ENCODE results near the gene SMIM24.

SMIM24 gene

DNA sequence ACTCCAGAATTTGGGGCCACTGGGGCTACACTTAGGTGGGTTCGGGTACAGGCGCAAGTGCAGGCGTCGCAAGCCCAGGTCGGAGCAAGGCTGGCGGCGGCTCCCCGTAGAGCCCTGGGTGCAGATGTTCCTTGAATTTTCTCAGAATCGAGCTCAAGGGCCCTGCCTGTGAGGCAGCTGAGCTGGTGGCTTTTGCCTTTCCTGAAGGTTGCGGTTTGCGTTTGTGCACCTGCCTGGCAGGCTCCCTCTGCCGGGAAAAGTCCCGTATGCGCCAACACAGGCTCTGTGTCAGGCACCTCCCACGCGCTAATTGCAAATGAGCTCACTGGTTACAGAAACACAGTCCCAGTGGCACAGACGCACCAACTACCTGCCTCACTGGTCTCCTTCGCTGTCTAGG is 14.2 kb upstream of the SMIM24 start:
- TF ChIP-seq CTCF (IDR thresholded peaks at IDR 0.05; ENCODE audit: low read depth, low read length, missing control alignments), result no peak
- no peak overlapping the region for H3K4me3 ChIP-seq (ENCODE audit: low read depth, low read length)
- DNase-seq, result no peak
- no peak overlapping the region for H3K27ac ChIP-seq
- no peaks in the 10 kb centered on the region for H3K27me3 ChIP-seq (replicated peaks)
- H3K36me3 ChIP-seq (replicated peaks), result peaks cover 45% of the 10 kb centered on the region
- in situ Hi-C loops (cut with HindIII; ENCODE audit: low pct_ligation_motif_present, low sequenced_read_pairs), result no loop called here

DNA sequence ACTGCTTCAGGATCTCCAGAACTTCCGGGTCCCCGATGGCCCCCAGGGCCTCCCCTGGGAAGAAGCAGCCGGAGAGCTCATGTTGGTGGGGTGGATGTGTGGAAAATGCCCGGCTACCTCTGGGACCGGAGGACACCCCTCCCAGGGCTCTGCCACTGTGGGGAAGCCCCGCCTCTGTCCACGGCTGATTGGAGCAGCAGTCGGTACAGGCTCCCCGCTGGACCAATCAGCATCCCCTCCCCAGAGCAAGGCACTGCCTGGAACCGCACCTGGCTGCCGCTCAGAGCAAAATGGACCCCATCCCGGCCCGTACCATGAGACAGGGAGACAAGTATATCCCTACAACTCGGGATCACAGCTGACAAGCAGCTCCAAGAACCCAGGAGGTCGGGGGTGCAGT is 13.7 kb upstream of the SMIM24 start:
- in situ Hi-C loops (cut with HindIII; ENCODE audit: low pct_ligation_motif_present, low sequenced_read_pairs), result no loop called here
- Histone ChIP-seq H3K4me3 (ENCODE audit: low read depth, low read length) (no peak overlapping the region), H3K27me3 (replicated peaks) (no peaks in the 10 kb centered on the region), H3K27ac (no peak overlapping the region), H3K36me3 (replicated peaks) (peaks cover 45% of the 10 kb centered on the region)
- DNase-seq, result no peak
- TF ChIP-seq CTCF (IDR thresholded peaks at IDR 0.05; ENCODE audit: low read depth, low read length, missing control alignments), result no peak

GRCh38 chr19:3493651-3494050 is 13.3 kb upstream of the SMIM24 start:
- in situ Hi-C loops (cut with HindIII; ENCODE audit: low pct_ligation_motif_present, low sequenced_read_pairs), result no loop called here
- no peak for DNase-seq
- Histone ChIP-seq H3K36me3 (replicated peaks) (peaks cover 45% of the 10 kb centered on the region), H3K27me3 (replicated peaks) (no peaks in the 10 kb centered on the region), H3K4me3 (ENCODE audit: low read depth, low read length) (no peak overlapping the region), H3K27ac (no peak overlapping the region)
- no peak for TF ChIP-seq CTCF (IDR thresholded peaks at IDR 0.05; ENCODE audit: low read depth, low read length, missing control alignments)

GRCh38 chr19:3492919-3493318 is 12.6 kb upstream of the SMIM24 start:
- H3K36me3 ChIP-seq (replicated peaks), result peaks cover 45% of the 10 kb centered on the region
- in situ Hi-C loops (cut with HindIII; ENCODE audit: low pct_ligation_motif_present, low sequenced_read_pairs), result no loop called here

DNA sequence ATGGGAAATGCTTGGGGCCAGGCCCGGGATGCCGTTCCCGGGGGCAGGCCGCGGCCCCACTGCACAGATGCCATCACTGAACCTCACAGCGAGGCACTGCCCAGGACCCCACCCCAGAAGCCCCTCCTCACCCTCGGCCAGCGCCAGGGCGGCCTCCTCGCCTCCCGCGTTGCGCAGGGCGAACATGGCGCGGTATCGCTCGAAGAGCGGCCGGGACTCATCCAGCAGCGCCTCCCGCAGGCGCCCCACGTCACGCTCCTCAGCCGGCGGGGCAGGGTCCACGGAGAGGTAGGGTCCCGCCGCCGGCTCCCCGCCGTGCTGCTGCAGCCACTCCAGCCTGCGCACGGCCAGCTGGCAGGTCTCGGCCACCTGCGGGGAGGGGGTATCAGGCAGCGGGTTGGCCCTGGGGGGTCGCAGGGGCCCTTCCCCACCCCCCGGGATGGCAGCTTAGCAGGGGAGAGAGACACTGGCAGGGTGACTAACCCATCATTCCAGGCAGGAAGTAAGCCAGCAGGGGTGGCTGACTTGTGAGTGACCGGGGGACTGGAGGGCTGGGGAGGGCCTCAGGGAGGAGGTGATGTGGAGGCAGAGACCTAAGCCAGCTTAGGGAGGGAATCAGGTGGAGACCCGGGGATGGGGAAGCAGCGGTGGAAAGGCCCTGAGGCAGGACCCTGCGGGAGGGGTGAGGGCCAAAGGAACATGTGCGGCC is 12.0 kb upstream of the SMIM24 start:
- peaks cover 45% of the 10 kb centered on the region for H3K36me3 ChIP-seq (replicated peaks)
- TF ChIP-seq CTCF (IDR thresholded peaks at IDR 0.05; ENCODE audit: low read depth, low read length, missing control alignments), result no peak
- in situ Hi-C loops (cut with HindIII; ENCODE audit: low pct_ligation_motif_present, low sequenced_read_pairs), result no loop called here
- H3K4me3 ChIP-seq (ENCODE audit: low read depth, low read length), result no peak overlapping the region
- H3K27me3 ChIP-seq (replicated peaks), result no peaks in the 10 kb centered on the region
- H3K27ac ChIP-seq, result no peak overlapping the region
- DNase-seq, result no peak

More at GRCh38 chr19:3492919-3493318, 12.6 kb upstream of the SMIM24 start:
- DNase-seq, result no peak
- no peak overlapping the region for H3K27ac ChIP-seq
- H3K4me3 ChIP-seq (ENCODE audit: low read depth, low read length), result no peak overlapping the region
- no peak for TF ChIP-seq CTCF (IDR thresholded peaks at IDR 0.05; ENCODE audit: low read depth, low read length, missing control alignments)
- no peaks in the 10 kb centered on the region for H3K27me3 ChIP-seq (replicated peaks)

All from brain microvascular endothelial cell (primary cell).